AG04450 (cell line): ENCODE results near the gene PLXNB1. TPM values are rescaled to one million over a fixed set of nuclear protein-coding genes. Genes with fewer than 3 reads are reported as not detected.

Source experiments
- CTCF ChIA-PET: fragments of 300-600, 350-600 bp; formaldehyde crosslinking; extraction: SDS; loops from one replicate; lab custom pipeline; 2022; ENCODE audit warnings: antibody characterized with exemption, inconsistent platforms; lab: Charles Lee
- POLR2A ChIA-PET: fragments of 350-600 bp; formaldehyde crosslinking; extraction: SDS; loops from one replicate; lab custom pipeline; 2021; ENCODE audit warnings: antibody characterized with exemption, inconsistent platforms; lab: Yijun Ruan, JAX
- DNase-seq: peaks from one replicate; pipeline ENCODE4 v3.0.0-alpha.2; 2011; ENCODE audit warnings: low read depth, low spot score
- H3K27ac ChIP-seq: one replicate; pipeline ENCODE4 v1.5.1; 2012; ENCODE audit warnings: low read depth, low read length, control low read depth
- H3K27me3 ChIP-seq: one replicate; pipeline ENCODE4 v1.6.0; 2012; ENCODE audit warnings: low read length; ENCODE audit not compliant: control insufficient read depth, insufficient read depth
- H3K4me3 ChIP-seq: 2 replicates; pipeline ENCODE4 v1.5.1; 2011; ENCODE audit warnings: mild to moderate bottlenecking, low read depth, low read length, control low read depth
- H3K9me3 ChIP-seq: 2 replicates; pipeline ENCODE4 v1.5.1; 2012; ENCODE audit warnings: low read length; ENCODE audit not compliant: control insufficient read depth, insufficient read depth
- CTCF ChIP-seq: IDR thresholded peaks from 2 replicates; pipeline ENCODE4 v1.5.1; 2011; ENCODE audit warnings: low read depth, low read length, control low read depth, inconsistent platforms
- polyA plus RNA-seq: library from polyadenylated mRNA; depleted of rRNA; stranded (reverse); fragments of >200 nt; gene quantifications from 2 replicates; pipeline ENCODE4 v1.2.3, GENCODE V29; 2011

PLXNB1 gene
- polyA plus RNA-seq, 1 experiment = 13.4 TPM

DNA sequence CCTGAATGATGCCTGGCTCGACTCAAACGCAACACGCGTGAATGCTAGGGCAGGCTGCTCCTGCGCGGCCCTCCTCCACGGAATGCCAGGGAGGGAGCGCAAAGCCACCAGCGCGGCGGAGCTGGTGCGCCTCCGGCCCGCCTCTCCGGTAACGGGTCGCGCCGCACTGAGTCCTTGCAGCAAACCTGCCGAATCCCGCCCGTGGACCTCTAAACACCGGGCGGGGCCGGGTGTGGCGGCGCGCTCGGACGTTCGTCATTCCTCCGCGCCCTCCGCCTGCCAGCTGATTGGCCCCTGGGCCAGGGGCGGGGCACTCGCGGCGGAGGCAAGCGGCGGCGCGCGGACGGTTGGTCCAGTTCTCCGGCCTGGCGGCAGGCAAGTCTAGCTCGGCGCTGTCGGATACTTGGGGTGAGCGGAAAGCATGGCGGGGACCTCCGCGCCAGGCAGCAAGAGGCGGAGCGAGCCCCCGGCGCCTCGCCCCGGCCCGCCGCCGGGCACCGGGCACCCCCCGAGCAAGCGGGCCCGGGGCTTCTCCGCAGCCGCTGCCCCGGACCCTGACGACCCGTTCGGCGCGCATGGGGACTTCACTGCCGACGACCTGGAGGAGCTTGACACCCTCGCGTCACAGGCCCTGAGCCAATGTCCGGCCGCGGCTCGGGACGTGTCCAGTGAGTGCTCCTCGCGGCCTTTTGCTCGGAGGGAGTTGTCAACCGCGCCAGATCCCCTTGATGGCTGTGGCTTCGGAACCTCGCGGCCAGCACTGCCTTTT, 16.7 kb upstream of the PLXNB1 start, which contains the start of gene ATRIP:
TSS of gene ATRIP (plus strand) at position 313 of the 769 bp plus-strand sequence. CDS start at position 422, 109 bp downstream.
- Histone ChIP-seq H3K27ac (peak within 1 kb of the TSS; percentile 39), H3K9me3 (no peaks in the 10 kb centered on the region; the same call in 1 of the 2 replicates), H3K27me3 (no peaks in the 10 kb centered on the region), H3K4me3 (peak within 1 kb of the TSS; percentile 95)
- ChIA-PET CTCF (interaction anchor here (0.6 to 5.5 kb wide), 5 partner anchors 11 to 1225 kb away, joined by 3 to 68 read pairs (median 4); no protein-coding TSS in a partner anchor), POLR2A (interaction anchor here (0.6 to 1.6 kb wide), 11 partner anchors 11 to 910 kb away, joined by 3 to 8 read pairs (median 3); partner anchors contain the start of genes NME6 and WDR6)
- no peak for DNase-seq
- no peak for TF ChIP-seq CTCF

GRCh38 chr3:48446043-48446424, 16.1 kb upstream of the PLXNB1 start:
- peak overlapping the region; percentile 31 for H3K27ac ChIP-seq
- no peaks in the 10 kb centered on the region; the same call in 1 of the 2 replicates for H3K9me3 ChIP-seq
- POLR2A ChIA-PET = interaction anchor here (0.6 to 1.6 kb wide), 10 partner anchors 10 to 910 kb away, joined by 3 to 8 read pairs (median 4); partner anchors contain the start of gene NME6
- DNase-seq = no peak
- CTCF ChIA-PET = interaction anchor here (0.6 to 5.5 kb wide), 3 partner anchors 10 to 161 kb away, joined by 3 to 68 read pairs (median 6); no protein-coding TSS in a partner anchor
- no peak for TF ChIP-seq CTCF
- no peaks in the 10 kb centered on the region for H3K27me3 ChIP-seq
- H3K4me3 ChIP-seq = peak overlapping the region; percentile 95

- no peak for DNase-seq
- no peak for TF ChIP-seq CTCF
- POLR2A ChIA-PET = interaction anchor here (0.5 to 1.6 kb wide), 3 partner anchors 12 to 1219 kb away, joined by 3 to 5 read pairs (median 4); partner anchors contain the start of gene NME6
- CTCF ChIA-PET = interaction anchor here (5.5 kb wide), 1 partner anchor 10 kb away, joined by 68 read pairs; no protein-coding TSS in a partner anchor
- H3K9me3 ChIP-seq = no peaks in the 10 kb centered on the region; the same call in 1 of the 2 replicates
- peak overlapping the region; percentile 95 for H3K4me3 ChIP-seq
- no peak overlapping the region for H3K27ac ChIP-seq
- H3K27me3 ChIP-seq = no peaks in the 10 kb centered on the region
Observed at GRCh38 chr3:48445277-48445882, 15.5 kb upstream of the PLXNB1 start.

- no peak overlapping the region for H3K27ac ChIP-seq
- H3K4me3 ChIP-seq = peak overlapping the region; percentile 32; the same call in 1 of the 2 replicates
- ChIA-PET CTCF (interaction anchor here (0.6 to 2.9 kb wide), 3 partner anchors 41 to 107 kb away, joined by 3 to 9 read pairs (median 3); no protein-coding TSS in a partner anchor), POLR2A (no interaction called here)
- no peaks in the 10 kb centered on the region; the same call in 1 of the 2 replicates for H3K9me3 ChIP-seq
- no peak for TF ChIP-seq CTCF
- DNase-seq = no peak
- H3K27me3 ChIP-seq = no peaks in the 10 kb centered on the region
Observed at GRCh38 chr3:48441940-48442339, 12.1 kb upstream of the PLXNB1 start.
